ENCODE data around the gene RUSC2. TPM values are rescaled to one million over a fixed set of nuclear protein-coding genes. Genes with fewer than 3 reads are reported as not detected.
A peak's percentile ranks its signal among the peaks of the same experiment; 100 is the strongest.
"Not testable (repeated sequence)": the region's sequence is repeated elsewhere in the genome, so short reads cannot be mapped to it uniquely, and the experiment has no call there.

Gene RUSC2
- polyA plus RNA-seq, 2 of the 4 experiments (the other 2 are of a cell fraction) = 15.9 to 21.2 TPM

DNA sequence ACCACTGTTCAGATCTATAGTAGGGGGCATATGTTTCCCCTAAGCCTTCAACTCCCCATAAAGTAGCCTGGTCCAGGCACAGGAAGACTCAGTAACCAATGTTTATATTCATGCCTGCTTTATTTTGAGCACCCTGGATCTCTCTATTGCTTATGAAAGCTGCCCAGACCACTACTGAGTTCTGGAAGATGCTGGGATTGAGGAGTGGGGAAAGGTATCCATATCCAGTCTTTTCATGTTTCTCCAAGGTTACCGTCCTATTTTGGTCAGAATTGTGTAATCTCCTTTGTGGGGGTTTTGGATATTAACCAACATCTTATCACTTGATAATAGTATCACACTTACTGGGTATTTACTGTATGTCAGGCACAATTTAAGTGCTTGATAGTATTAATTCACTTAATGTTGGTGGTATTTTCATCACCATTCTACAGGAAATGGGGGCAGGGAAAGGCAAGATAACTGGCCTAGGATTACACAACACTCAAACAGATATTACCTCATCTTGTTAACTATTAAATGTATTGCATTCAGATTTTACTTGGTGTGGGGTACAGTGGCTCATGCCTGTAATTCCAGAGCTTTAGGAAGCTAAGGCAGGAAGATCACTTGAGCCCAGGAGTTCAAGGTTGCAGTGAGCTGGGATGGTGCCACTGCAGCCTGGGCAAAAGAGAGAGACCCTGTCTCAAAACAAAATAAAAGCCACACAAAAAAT is 36.3 kb downstream of the RUSC2 start (continued):
- TF ChIP-seq, protein P1, sequence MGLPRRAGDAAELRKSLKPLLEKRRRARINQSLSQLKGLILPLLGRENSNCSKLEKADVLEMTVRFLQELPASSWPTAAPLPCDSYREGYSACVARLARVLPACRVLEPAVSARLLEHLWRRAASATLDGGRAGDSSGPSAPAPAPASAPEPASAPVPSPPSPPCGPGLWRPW (IDR thresholded peaks at IDR 0.05) = peak; percentile 99
- TF ChIP-seq, protein P2, sequence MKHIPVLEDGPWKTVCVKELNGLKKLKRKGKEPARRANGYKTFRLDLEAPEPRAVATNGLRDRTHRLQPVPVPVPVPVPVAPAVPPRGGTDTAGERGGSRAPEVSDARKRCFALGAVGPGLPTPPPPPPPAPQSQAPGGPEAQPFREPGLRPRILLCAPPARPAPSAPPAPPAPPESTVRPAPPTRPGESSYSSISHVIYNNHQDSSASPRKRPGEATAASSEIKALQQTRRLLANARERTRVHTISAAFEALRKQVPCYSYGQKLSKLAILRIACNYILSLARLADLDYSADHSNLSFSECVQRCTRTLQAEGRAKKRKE (CRISPR knock-in tag; IDR thresholded peaks at IDR 0.05; ENCODE audit: low read depth) = no peak
- TF ChIP-seq RCOR1 (IDR thresholded peaks at IDR 0.05; ENCODE audit: low read depth, low read length) (no peak), EHF (CRISPR knock-in tag; IDR thresholded peaks at IDR 0.05) (peak; percentile 83; the same call in 1 of the 2 replicates), EP300 (IDR thresholded peaks at IDR 0.05) (peak; percentile 99 to 100), MAFK (IDR thresholded peaks at IDR 0.05; ENCODE audit: partially characterized antibody) (peak; percentile 29), HOXB5 (CRISPR knock-in tag; IDR thresholded peaks at IDR 0.05) (0 out of 2 replicates have a peak, but pooled peaks have one; percentile 39), POLR2A (IDR thresholded peaks at IDR 0.05; ENCODE audit: low read length) (no peak), HOXB13 (CRISPR knock-in tag; IDR thresholded peaks at IDR 0.05; ENCODE audit: low read depth) (peak; percentile 77; the same call in 1 of the 2 replicates), ZFP36 (IDR thresholded peaks at IDR 0.05; ENCODE audit: borderline replicate concordance, partially characterized antibody) (no peak), CBX2 (IDR thresholded peaks at IDR 0.05; ENCODE audit: borderline replicate concordance, low read depth) (no peak), JUNB (IDR thresholded peaks at IDR 0.05) (peak; percentile 93), SMC3 (IDR thresholded peaks at IDR 0.05) (peak; percentile 58)
- TF ChIP-seq, protein P3, sequence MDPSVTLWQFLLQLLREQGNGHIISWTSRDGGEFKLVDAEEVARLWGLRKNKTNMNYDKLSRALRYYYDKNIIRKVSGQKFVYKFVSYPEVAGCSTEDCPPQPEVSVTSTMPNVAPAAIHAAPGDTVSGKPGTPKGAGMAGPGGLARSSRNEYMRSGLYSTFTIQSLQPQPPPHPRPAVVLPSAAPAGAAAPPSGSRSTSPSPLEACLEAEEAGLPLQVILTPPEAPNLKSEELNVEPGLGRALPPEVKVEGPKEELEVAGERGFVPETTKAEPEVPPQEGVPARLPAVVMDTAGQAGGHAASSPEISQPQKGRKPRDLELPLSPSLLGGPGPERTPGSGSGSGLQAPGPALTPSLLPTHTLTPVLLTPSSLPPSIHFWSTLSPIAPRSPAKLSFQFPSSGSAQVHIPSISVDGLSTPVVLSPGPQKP (IDR thresholded peaks at IDR 0.05; ENCODE audit: low read depth, low read length) = no peak
- TF ChIP-seq, protein P4, sequence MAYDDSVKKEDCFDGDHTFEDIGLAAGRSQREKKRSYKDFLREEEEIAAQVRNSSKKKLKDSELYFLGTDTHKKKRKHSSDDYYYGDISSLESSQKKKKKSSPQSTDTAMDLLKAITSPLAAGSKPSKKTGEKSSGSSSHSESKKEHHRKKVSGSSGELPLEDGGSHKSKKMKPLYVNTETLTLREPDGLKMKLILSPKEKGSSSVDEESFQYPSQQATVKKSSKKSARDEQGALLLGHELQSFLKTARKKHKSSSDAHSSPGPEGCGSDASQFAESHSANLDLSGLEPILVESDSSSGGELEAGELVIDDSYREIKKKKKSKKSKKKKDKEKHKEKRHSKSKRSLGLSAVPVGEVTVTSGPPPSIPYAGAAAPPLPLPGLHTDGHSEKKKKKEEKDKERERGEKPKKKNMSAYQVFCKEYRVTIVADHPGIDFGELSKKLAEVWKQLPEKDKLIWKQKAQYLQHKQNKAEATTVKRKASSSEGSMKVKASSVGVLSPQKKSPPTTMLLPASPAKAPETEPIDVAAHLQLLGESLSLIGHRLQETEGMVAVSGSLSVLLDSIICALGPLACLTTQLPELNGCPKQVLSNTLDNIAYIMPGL (CRISPR knock-in tag; IDR thresholded peaks at IDR 0.05; ENCODE audit: borderline replicate concordance) = no peak
- TF ChIP-seq, protein P5, sequence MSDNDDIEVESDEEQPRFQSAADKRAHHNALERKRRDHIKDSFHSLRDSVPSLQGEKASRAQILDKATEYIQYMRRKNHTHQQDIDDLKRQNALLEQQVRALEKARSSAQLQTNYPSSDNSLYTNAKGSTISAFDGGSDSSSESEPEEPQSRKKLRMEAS (IDR thresholded peaks at IDR 0.05) = peak; percentile 92

DNA sequence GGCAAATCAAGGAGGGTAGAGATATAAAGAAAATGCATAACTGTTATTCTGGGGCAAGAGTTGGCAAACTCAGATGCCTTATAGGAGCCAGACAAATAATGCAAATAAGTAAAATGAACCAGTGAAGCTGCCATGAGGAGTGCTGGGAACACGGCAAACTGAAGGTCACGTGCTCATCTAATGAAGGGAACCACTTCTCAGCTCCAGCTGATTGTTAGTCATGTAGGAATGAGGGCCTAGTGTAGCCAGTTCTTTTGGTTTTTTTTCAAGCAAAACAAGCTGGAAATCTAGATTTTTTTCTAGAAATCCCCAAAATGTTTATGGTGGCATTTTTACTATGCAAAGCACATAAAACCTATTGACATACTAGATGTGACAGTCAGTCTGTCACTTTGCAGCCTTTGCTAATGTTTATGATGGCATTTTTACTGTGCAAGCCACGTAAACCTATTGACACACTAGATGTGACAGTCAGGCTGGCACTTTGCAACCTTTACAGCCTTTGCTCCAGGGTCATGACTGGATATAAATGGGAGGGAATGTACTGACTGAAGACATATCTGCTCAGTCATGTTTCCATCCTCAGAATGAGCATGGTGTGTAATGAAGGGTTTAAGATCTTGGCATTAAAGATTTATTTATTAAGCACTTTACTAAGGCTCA is 39.4 kb downstream of the RUSC2 start:
- TF ChIP-seq HOXB13 (CRISPR knock-in tag; IDR thresholded peaks at IDR 0.05; ENCODE audit: low read depth) = no peak
- 0 out of 2 replicates have a peak, but pooled peaks have one; percentile 16 for TF ChIP-seq NFE2L2 (conservative IDR thresholded peaks at IDR 0.05; ENCODE audit: low read length)
- CTCF ChIA-PET = interaction anchor here (1.5 to 5.5 kb wide), 5 partner anchors 9 to 40 kb away, joined by 6 to 47 read pairs (median 11); partner anchors contain the start of gene RUSC2
- POLR2A ChIA-PET = interaction anchor here (1.3 to 2.1 kb wide), 2 partner anchors 10 to 11 kb away, joined by 5 to 6 read pairs; no protein-coding TSS in a partner anchor
- ATAC-seq (no peak), FAIRE-seq (peak; percentile 7), DNase-seq (ENCODE audit: low read depth in 1 of 2, low spot score in 1 of 2) (no peak)
- Histone ChIP-seq H3K9me3 (no peaks in the 10 kb centered on the region), H3K4me2 (0 out of 3 replicates have a peak overlapping the region, but pooled peaks have one; percentile 2), H3K27ac (peak overlapping the region; percentile 95 to 96), H3K4me1 (peaks cover 72% of the 10 kb centered on the region), H3K4me3 (no peak overlapping the region)
- WGBS (ENCODE audit: missing lambda C conversion rate) = 80% methylated on average over 3 of the region's 3 CpGs

DNA sequence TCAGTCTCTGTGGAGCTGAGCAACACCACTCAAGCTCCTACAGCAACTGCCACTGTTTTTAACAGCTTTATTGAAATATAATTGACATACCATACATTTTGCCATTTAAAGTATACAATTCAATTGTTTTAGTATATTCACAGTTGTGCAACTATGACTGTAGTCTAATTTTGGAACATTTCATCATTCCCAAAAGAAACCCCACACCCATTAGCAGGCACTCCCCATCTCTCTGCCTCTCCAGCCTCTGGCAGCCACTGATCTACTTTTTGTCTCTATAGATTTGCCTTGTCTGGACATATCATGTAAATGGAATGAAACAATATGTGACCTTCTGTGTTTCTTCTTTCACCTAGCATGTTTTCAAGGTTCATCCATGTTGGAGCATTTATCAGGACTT is 43.5 kb downstream of the RUSC2 start:
- Histone ChIP-seq H3K4me2 (peak overlapping the region; percentile 29), H3K4me1 (peaks cover 62% of the 10 kb centered on the region), H3K27ac (peak overlapping the region; percentile 32 to 96), H3K4me3 (no peak overlapping the region), H3K9me3 (no peaks in the 10 kb centered on the region)
- POLR2A ChIA-PET = no interaction called here
- ATAC-seq (peak; percentile 21 to 28; a peak in 4 of 6 replicates), DNase-seq (ENCODE audit: low read depth in 1 of 2, low spot score in 1 of 2) (no peak), FAIRE-seq (no peak)
- peak; percentile 42 to 47; a peak in 1 of 4 replicates for TF ChIP-seq CEBPB (IDR thresholded peaks at IDR 0.05)
- TF ChIP-seq, protein P3 (IDR thresholded peaks at IDR 0.05; ENCODE audit: low read depth, low read length) = no peak
- CTCF ChIA-PET = no interaction called here

DNA sequence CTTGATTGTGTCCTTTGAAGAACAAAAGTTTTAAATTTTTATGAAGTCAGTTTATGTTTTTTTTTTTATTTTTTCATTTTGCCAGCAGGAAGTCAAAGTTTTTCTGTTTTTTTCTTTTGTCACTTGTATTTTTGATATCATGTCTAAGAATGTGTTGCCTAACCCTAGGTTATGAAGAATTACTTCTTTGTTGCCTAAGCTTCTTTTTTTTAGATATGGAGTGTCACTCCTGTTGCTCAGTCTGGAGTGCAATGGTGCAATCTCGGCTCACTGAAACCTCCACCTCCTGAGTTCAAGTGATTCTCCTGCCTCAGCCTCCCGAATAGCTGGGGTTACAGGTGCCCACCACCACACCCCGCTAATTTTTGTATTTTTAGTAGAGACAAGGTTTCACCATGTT is 45.0 kb downstream of the RUSC2 start:
- ATAC-seq; H3K4me3 ChIP-seq; H3K4me2 ChIP-seq; DNase-seq (ENCODE audit: low read depth in 1 of 2, low spot score in 1 of 2); H3K9me3 ChIP-seq; FAIRE-seq: not testable (repeated sequence)
- POLR2A ChIA-PET = interaction anchor here (0.7 to 1.0 kb wide), 3 partner anchors 46 to 951 kb away, joined by 3 read pairs; no protein-coding TSS in a partner anchor
- peaks cover 62% of the 10 kb centered on the region for H3K4me1 ChIP-seq
- WGBS (ENCODE audit: missing lambda C conversion rate) = 93% methylated on average over 3 of the region's 3 CpGs
- H3K27ac ChIP-seq = peak overlapping the region in 1 of 2 experiments; percentile 96; a peak in 3 of 6 replicates
- CTCF ChIA-PET = interaction anchor here (0.6 to 1.8 kb wide), 4 partner anchors 12 to 44 kb away, joined by 3 to 7 read pairs (median 4); no protein-coding TSS in a partner anchor
